HCT116 (cell line): ENCODE measurements around the gene FREM1.

Source experiments
- EGR1 ChIP-seq: IDR thresholded peaks from 2 replicates; pipeline ENCODE4 v1.6.1; 2012; ENCODE audit warnings: low read depth
- RAD21 ChIP-seq: IDR thresholded peaks from 2 replicates; pipeline ENCODE4 v1.6.1; 2012; ENCODE audit warnings: low read depth, mild to moderate bottlenecking
- SP1 ChIP-seq: IDR thresholded peaks from 2 replicates; pipeline ENCODE4 v1.6.1; 2012; ENCODE audit warnings: low read depth
- TF ChIP-seq, protein P1 (sequence below), 3 experiments: fragments of 200-600 bp in 1 of 3; sonication (generic) in 1 of 3; IDR thresholded peaks in 2 of 3; conservative IDR thresholded peaks in 1 of 3; 2 replicates each; pipeline ENCODE4 v1.5.1; 2012 to 2017; ENCODE audit warnings: low read depth in 2 of 3, low read length in 2 of 3, antibody characterized with exemption in 1 of 3, borderline replicate concordance in 1 of 3, control low read depth in 1 of 3, mild to moderate bottlenecking in 1 of 3, mixed read lengths in 1 of 3, mixed run types in 1 of 3, moderate library complexity in 1 of 3; ENCODE audit not compliant: insufficient read depth in 1 of 3

DNA sequence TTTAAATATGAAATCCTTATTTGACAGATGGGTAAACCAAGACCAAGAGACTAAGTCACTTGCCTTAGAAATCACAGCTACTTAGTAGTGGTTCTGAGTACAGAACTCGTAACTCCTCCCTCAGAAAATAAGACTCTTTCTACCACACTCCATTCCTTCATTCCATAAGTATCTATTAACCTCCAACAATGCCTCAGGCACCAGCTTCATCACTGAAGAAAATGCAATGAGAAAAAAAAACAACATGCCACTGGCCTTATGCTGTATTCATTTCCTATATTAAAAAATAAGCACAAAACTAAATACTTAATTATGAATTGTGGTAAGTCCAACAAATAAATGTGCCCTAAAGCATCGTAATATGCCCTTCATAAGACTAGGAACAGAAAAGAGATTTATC lies 13.5 kb upstream of the FREM1 start:
- TF ChIP-seq EGR1 (no peak), SP1 (no peak), RAD21 (no peak)
- TF ChIP-seq, protein P1, sequence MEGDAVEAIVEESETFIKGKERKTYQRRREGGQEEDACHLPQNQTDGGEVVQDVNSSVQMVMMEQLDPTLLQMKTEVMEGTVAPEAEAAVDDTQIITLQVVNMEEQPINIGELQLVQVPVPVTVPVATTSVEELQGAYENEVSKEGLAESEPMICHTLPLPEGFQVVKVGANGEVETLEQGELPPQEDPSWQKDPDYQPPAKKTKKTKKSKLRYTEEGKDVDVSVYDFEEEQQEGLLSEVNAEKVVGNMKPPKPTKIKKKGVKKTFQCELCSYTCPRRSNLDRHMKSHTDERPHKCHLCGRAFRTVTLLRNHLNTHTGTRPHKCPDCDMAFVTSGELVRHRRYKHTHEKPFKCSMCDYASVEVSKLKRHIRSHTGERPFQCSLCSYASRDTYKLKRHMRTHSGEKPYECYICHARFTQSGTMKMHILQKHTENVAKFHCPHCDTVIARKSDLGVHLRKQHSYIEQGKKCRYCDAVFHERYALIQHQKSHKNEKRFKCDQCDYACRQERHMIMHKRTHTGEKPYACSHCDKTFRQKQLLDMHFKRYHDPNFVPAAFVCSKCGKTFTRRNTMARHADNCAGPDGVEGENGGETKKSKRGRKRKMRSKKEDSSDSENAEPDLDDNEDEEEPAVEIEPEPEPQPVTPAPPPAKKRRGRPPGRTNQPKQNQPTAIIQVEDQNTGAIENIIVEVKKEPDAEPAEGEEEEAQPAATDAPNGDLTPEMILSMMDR (IDR thresholded peaks at IDR 0.05 in 2 of 3, conservative IDR thresholded peaks at IDR 0.05 in 1 of 3; ENCODE audit: borderline replicate concordance in 1 of 3, insufficient read depth in 1 of 3, low read depth in 2 of 3, low read length in 2 of 3), result no peak
